ENCODE measurements around the gene LMTK2. TPM values are rescaled to one million over a fixed set of nuclear protein-coding genes. Genes with fewer than 3 reads are reported as not detected.

LMTK2 gene
- total RNA-seq, 2 experiments from 2014 or later: 11.2 to 13.0 TPM

DNA sequence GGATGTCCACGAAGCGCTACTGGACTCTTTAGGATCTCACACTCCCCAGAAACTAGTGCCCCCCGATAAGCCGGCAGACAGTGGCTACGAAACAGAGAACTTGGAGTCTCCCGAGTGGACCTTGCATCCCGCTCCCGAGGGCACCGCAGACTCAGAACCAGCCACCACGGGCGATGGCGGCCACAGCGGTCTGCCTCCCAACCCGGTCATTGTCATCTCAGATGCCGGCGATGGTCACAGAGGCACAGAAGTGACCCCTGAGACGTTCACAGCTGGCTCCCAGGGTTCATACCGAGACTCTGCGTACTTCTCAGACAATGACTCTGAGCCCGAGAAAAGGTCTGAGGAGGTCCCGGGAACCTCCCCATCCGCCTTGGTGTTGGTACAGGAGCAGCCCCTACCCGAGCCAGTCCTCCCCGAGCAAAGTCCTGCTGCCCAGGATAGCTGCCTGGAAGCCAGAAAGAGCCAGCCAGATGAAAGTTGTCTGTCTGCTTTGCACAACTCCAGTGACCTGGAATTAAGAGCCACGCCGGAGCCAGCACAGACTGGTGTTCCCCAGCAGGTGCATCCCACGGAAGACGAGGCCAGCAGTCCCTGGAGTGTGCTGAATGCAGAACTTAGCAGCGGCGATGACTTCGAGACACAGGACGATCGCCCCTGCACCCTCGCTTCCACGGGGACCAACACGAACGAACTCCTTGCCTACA is 87.0 kb downstream of the LMTK2 start:
- Mint-ChIP-seq H3K27me3 (no peaks in the 10 kb centered on the region), H3K36me3 (peaks cover 26% of the 10 kb centered on the region), H3K27ac (no peak overlapping the region), H3K9me3 (peaks cover 2% of the 10 kb centered on the region), H3K4me3 (no peak overlapping the region), H3K4me1 (peaks cover 3% of the 10 kb centered on the region)
- DNase-seq: no peak

DNA sequence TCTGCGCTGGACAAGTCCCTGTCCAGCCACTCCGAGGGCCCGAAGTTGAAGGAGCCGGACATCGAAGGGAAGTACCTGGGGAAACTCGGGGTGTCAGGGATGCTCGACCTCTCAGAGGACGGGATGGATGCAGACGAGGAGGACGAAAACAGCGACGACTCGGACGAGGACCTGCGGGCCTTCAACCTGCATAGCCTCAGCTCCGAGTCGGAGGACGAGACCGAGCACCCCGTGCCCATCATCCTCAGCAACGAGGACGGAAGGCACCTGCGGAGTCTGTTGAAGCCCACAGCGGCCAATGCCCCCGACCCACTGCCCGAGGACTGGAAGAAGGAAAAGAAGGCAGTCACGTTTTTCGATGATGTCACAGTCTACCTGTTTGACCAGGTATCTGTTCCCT is 87.5 kb downstream of the LMTK2 start:
- peaks cover 3% of the 10 kb centered on the region for H3K9me3 Mint-ChIP-seq
- H3K27ac Mint-ChIP-seq: no peak overlapping the region
- H3K4me3 Mint-ChIP-seq: no peak overlapping the region
- H3K27me3 Mint-ChIP-seq: no peaks in the 10 kb centered on the region
- peaks cover 23% of the 10 kb centered on the region for H3K36me3 Mint-ChIP-seq
- no peak for DNase-seq
- H3K4me1 Mint-ChIP-seq: peaks cover 6% of the 10 kb centered on the region

DNA sequence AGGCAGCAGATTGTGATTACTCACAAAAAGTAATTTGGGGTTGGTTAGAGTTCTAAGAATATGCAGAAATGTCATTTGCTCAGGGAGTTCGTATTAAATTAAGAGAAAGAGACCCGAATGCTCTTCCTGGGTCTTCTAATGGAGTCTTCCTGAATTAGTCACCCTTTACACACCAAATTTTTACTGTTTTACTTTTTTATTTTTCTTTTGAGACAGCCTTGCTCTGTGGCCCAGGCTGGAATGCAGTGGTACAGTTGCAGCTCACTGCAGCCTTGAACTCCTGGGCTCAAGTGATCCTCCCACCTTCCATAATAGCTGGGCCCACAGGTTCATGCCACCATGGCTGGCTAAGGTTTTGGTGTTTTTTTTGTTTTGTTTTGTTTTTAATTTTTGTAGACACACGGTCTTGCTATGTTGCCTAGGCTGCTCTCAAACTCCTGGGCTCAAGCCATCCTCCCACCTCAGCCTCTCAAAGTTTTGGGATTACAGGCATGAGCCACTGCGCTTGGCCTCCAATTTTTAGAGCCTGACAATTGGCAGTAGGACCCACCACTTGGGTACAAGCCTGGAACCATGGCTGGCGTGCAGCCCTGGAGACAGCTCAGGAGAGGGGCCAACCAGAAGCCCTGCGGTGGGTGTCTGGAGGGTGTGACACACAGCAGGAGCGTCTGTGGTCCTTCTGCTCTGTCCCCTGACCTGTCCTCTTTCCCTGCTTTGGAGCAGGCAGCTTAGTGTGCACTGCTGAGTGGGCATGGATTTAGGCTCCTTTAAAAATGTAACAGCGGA is 88.2 kb downstream of the LMTK2 start:
- peaks cover 6% of the 10 kb centered on the region for H3K9me3 Mint-ChIP-seq
- DNase-seq: no peak
- peaks cover 22% of the 10 kb centered on the region for H3K36me3 Mint-ChIP-seq
- H3K4me1 Mint-ChIP-seq: peaks cover 8% of the 10 kb centered on the region
- no peak overlapping the region for H3K4me3 Mint-ChIP-seq
- no peaks in the 10 kb centered on the region for H3K27me3 Mint-ChIP-seq
- no peak overlapping the region for H3K27ac Mint-ChIP-seq

DNA sequence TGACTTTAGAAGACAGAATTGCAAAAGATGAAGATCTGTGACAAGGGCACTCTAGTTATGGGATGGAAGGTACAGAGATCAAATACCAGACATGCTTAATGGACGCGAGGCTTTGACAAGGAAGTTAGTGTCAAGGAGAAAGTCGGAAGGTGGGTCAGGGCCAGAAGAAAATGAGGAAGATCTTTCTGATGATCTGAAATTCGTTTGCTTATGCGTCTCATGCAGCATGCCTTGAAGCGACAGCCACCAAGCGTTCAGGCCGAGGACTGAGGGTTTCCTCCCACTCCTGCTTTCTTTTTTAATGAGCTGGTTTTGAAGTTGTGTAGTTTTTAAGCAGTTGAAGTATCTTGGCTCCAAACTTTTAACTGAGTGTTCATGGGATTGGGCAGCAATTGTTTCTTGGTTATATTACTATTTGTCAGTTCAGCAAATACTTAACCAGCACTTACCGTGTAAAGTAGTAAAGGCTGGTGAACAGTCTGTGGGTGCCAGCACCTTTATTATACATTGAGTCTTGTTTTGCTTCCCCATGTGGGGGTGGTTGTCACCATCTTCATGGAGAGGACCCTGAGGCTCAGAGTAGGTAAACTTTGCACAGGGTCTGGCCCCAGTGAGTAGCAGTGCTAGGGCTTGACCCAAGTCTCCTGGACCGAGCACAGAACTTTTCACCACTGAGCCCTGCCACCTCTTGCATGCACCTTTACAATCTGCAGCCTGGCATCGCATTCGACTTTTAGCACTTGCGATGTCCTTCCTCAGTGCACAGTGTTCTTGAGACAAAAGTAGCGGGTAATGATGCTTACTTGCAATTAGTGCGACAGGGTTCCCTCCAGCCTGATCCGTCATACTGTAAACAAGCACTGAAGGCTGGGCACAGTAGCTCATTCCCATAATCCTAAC is 90.3 kb downstream of the LMTK2 start:
- no peak for DNase-seq
- H3K4me1 Mint-ChIP-seq: peaks cover 26% of the 10 kb centered on the region
- peaks cover 6% of the 10 kb centered on the region for H3K9me3 Mint-ChIP-seq
- H3K4me3 Mint-ChIP-seq: no peak overlapping the region
- H3K27ac Mint-ChIP-seq: no peak overlapping the region
- H3K27me3 Mint-ChIP-seq: no peaks in the 10 kb centered on the region
- H3K36me3 Mint-ChIP-seq: peaks cover 20% of the 10 kb centered on the region

DNA sequence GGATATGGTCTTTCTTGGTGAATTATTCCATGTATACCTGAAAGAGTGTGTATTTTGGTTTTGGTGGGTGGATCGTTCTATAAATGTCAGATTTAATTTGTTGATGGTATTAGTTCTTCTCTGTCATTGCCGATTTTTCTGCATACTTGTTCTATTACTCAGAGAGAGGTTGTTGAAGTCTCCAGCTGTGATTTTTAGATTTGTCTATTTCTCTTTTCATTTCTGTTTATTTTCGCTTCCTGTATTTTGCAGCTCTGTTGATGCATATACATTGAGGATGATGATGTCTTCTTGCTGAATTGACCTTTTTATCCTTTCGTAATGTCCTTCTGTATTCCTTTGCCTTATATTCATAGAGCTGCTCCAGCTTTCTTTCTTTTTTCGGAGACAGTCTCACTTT is 92.5 kb downstream of the LMTK2 start:
- peaks cover 48% of the 10 kb centered on the region for H3K4me1 Mint-ChIP-seq
- no peak for DNase-seq
- peaks cover 23% of the 10 kb centered on the region for H3K36me3 Mint-ChIP-seq
- H3K27ac Mint-ChIP-seq: no peak overlapping the region
- no peak overlapping the region for H3K4me3 Mint-ChIP-seq
- H3K9me3 Mint-ChIP-seq: peaks cover 6% of the 10 kb centered on the region
- no peaks in the 10 kb centered on the region for H3K27me3 Mint-ChIP-seq

DNA sequence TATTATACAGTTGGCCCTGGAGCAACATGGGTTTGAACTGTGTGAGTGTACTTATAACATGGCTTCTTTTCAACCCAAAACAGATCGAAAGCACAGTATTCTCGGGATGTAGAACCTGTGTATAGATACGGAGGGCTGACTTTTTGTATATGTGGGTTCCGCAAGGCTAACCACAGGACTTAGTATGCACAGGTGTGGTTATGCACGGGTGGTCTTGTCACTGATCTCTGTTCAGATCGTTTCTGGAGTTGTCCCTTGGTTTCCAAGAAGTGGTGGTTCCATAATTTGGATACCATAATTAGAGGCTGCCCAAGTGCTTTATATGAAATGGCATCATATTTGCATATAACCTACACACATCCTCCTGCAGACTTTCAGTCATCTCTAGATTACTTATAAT is 93.7 kb downstream of the LMTK2 start:
- Mint-ChIP-seq H3K4me1 (peaks cover 54% of the 10 kb centered on the region), H3K4me3 (peak overlapping the region; percentile 0), H3K27ac (peak overlapping the region; percentile 5), H3K27me3 (no peaks in the 10 kb centered on the region), H3K36me3 (peaks cover 29% of the 10 kb centered on the region), H3K9me3 (peaks cover 6% of the 10 kb centered on the region)
- peak; percentile 49 for DNase-seq

DNA sequence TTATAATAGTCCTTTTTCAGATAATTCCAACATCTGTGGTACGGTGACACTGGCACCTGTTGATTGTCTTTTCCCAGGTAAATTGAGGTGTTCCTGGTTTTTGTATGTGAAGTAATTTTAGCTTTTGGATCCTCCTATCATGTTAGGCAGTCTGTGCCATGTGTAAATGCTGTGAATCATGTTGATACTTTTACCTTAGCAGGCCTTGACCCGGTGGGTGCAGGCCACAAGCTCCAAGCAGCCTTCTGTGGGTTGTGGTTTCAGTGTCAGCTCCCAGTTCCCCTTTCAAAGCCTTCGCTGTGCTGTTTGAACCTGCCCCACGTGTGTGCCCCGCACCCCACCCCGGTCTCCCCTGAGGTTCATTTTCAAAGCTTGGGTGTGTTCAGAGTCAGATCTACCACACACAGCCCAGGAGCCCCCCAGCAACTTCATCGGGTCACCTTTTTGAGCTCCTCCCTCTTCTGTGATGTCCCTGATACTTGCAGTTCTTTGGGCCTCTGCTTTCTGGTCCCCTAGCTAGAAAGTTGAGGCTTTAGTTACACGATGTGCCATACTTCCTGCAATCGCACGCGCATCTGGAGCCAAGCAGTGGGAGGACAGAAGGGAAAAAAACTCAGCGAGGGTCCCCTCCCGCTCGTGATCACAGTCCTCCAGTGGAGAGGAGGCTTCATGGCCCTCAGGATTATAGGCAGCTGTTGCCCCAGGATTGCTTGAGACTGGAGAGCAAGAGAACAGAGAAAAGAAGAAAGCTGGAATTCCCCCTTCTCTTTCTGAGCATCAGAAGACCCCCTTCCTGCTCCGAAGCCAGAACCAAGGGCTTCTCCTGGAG is 95.9 kb downstream of the LMTK2 start:
- Mint-ChIP-seq H3K36me3 (peaks cover 32% of the 10 kb centered on the region), H3K9me3 (peaks cover 6% of the 10 kb centered on the region), H3K27me3 (no peaks in the 10 kb centered on the region), H3K4me1 (peaks cover 56% of the 10 kb centered on the region), H3K4me3 (peak overlapping the region; percentile 78), H3K27ac (peak overlapping the region; percentile 98)
- peak; percentile 86 for DNase-seq

DNA sequence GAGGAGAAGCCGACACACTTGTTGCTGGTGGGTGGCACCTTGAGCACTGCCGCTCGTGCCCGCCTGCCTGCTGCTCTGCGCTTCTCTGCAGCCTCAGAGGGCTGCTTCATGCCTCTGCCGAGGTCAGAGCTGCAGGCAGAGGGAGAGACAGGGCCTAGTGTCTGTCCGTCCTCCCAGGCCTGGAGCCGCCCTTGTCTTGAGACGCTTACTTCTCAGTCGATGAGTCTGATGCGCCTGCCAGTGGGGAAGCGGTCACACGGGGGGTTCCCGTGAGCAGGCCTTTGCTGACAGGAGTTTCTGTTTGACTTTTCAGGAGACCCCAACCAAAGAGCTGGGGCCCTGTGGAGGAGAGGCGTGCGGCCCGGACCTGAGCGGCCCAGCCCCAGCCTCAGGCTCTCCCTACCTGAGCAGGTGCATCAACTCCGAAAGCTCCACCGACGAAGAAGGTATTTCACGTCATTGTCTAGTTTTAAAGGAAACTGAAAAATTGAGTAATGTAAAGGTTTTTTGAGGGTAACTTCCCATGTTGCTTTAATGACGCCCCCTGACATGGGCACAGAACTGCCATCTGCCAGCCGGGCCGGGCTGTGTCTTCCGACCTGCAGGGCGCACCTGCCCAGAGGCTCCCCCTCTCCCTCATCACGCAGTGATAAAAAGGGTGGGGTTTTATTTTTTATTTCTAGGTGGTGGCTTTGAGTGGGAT is 96.8 kb downstream of the LMTK2 start:
- Mint-ChIP-seq H3K36me3 (peaks cover 27% of the 10 kb centered on the region), H3K9me3 (peaks cover 6% of the 10 kb centered on the region), H3K4me3 (peak overlapping the region; percentile 78), H3K4me1 (peaks cover 56% of the 10 kb centered on the region), H3K27me3 (no peaks in the 10 kb centered on the region), H3K27ac (peak overlapping the region; percentile 98)
- peak; percentile 51 for DNase-seq

DNA sequence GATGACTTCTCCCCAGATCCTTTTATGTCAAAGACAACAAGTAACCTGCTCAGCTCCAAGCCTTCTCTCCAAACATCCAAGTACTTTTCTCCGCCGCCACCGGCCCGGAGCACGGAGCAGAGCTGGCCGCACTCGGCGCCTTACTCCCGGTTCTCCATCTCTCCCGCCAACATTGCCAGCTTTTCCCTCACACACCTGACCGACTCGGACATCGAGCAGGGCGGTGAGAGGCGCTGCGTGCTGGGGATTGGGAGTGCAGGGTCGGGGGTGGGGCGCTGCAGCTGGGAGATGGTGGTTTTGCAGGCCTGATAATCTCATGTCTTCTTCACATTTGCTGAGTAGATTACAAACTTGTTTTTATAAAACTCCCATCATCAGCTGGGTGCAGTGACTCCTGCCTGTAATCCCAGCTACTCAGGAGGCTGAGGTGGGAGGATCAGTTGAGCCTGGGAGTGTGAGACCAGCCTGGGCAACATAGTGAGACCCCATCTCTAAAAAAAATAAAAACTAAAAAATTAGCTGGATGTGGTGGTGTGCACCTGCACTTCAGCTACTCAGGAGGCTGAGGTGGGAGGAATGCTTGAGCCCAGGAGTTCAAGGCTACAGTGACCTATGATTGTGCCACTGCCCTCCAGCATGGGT is 97.4 kb downstream of the LMTK2 start:
- peaks cover 3% of the 10 kb centered on the region for H3K9me3 Mint-ChIP-seq
- H3K36me3 Mint-ChIP-seq: peaks cover 24% of the 10 kb centered on the region
- no peaks in the 10 kb centered on the region for H3K27me3 Mint-ChIP-seq
- peak overlapping the region; percentile 78 for H3K4me3 Mint-ChIP-seq
- H3K4me1 Mint-ChIP-seq: peaks cover 54% of the 10 kb centered on the region
- DNase-seq: no peak
- H3K27ac Mint-ChIP-seq: peak overlapping the region; percentile 98

DNA sequence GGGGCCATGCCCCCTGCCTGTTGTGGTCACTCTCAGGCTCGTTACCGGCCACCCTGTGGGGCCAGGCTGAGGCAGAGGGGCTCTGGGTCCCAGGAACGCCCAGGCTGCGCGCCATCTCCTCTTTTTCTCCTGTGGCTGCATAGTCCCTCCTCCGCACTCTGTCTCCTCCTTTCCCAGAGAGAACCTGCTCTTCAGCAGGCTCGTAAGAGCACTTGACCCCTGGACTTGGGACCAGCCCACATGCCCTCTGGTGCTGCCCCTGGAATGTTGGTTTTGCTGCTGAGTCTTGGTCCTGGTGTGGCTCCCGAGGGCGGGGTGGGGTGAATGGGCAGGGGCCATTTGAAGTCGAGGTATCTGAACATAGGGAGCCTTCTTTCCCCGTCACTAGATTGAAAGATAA is 98.0 kb downstream of the LMTK2 start:
- no peaks in the 10 kb centered on the region for H3K9me3 Mint-ChIP-seq
- peaks cover 20% of the 10 kb centered on the region for H3K36me3 Mint-ChIP-seq
- no peak for DNase-seq
- no peak overlapping the region for H3K4me3 Mint-ChIP-seq
- H3K4me1 Mint-ChIP-seq: peaks cover 50% of the 10 kb centered on the region
- no peak overlapping the region for H3K27ac Mint-ChIP-seq
- H3K27me3 Mint-ChIP-seq: no peaks in the 10 kb centered on the region

DNA sequence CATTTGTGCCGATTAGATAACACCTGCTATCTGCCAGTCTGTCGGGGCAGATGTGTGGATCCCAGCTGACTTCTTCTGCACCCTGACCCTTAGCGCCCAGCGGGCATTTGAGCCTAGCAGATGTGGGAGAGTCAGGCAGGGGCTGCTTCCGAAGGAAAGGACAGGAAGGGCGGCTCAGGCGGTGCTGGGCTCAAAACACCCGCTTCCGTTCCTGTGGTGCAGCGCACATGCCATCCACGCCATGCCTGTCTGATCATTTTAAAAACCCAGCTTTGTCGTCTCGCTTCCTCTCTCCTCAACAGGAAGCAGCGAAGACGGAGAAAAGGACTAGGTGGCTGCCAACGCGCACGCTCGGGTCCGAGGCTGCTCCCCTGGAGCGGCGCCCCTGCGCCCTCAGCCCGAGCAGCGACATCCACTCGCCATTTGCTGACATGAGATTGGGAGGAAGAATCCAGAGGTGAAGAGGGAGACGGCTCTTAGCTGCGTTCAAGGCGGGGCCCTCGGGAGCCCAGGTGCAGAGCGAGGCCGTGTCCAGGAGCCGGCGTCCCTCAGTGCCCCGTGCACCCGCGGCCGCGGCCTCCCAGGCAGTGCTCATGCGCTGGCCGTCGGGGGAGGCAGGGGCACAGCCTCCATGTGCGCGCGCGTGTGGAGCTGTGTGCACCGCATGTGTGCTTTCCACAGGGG is 98.6 kb downstream of the LMTK2 start:
- Mint-ChIP-seq H3K4me1 (peaks cover 46% of the 10 kb centered on the region), H3K27ac (peak overlapping the region; percentile 45), H3K36me3 (peaks cover 17% of the 10 kb centered on the region)

DNA sequence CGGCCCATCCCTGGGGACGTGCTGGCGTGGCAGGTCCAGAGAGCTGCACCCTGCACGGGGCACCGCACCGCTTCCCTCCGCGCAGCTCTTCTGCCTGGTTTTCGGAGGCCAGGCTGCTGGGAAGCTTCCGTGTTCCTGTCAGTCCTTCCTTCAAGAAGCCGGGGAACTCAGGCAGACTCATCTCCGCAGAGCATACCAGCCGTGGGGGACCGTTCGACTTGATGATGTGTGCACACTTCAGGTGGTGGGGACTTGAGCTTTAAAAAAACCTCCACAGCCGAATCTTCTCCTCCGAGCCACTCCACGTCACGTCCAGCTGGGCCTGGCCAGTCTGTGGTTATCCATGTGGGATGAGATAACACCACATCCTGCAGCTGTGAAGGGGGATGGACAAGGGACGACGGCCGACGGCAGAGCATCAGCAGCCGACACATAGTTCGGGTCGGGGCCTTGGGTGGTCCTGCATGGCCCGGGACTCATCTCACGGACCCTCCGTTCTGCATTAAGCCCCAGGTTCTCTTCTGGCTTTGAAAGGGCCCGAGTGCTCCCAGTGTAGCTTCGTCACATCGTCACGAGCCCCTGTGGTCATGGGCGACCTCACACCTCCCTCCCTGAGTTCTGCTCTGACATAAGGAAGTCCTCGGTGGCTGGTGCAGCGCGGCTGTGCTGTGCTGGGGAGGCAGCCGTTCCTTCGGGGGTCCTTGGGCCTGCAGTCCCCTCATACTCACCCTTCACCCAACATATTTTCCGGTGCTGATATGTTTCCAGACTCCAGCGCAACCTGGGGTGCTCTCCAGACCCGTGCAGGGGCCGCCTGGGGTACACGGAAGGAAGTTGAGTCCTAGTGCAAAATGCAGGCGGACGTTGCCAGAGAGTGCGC is 100.0 kb downstream of the LMTK2 start:
- no peaks in the 10 kb centered on the region for H3K9me3 Mint-ChIP-seq

More for the DNA sequence above, 98.6 kb downstream of the LMTK2 start:
- no peaks in the 10 kb centered on the region for H3K9me3 Mint-ChIP-seq
- no peak for DNase-seq
- no peak overlapping the region for H3K4me3 Mint-ChIP-seq
- no peaks in the 10 kb centered on the region for H3K27me3 Mint-ChIP-seq

More for the DNA sequence above, 100.0 kb downstream of the LMTK2 start:
- peaks cover 15% of the 10 kb centered on the region for H3K36me3 Mint-ChIP-seq
- no peak overlapping the region for H3K27ac Mint-ChIP-seq
- DNase-seq: no peak
- no peaks in the 10 kb centered on the region for H3K27me3 Mint-ChIP-seq
- H3K4me1 Mint-ChIP-seq: peaks cover 33% of the 10 kb centered on the region
- H3K4me3 Mint-ChIP-seq: no peak overlapping the region

Measured in activated naive CD8-positive, alpha-beta T cell treated with anti-CD3 and anti-CD28 coated beads for 36 hours (primary cell).